Cortex of kidney (tissue), 1 donor: ENCODE data around the gene CACNA1B.
"Not testable (repeated sequence)": the region's sequence is repeated elsewhere in the genome, so short reads cannot be mapped to it uniquely, and the experiment has no call there.

ENCODE experiments used
- DNase-seq: peaks from one replicate; lab custom pipeline; 2025; lab: John Stamatoyannopoulos, UW

Gene CACNA1B

DNA sequence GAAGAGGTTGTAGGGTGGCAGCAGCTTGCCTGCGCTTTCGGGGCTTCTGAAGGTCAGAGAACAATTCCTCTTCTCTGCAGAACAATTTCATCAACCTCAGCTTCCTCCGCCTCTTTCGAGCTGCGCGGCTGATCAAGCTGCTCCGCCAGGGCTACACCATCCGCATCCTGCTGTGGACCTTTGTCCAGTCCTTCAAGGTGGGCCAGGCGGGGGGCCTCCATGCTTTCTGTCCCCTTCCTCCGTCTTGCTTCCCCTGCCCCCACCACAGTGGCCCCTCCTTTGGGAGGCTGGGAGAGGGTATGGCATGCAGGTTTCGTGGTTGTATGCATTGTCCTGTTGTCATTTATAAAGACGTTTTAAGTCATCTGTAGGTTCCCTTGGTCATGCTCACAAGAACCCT, 195.8 kb downstream of the CACNA1B start:
- DNase-seq, result no peak

DNA sequence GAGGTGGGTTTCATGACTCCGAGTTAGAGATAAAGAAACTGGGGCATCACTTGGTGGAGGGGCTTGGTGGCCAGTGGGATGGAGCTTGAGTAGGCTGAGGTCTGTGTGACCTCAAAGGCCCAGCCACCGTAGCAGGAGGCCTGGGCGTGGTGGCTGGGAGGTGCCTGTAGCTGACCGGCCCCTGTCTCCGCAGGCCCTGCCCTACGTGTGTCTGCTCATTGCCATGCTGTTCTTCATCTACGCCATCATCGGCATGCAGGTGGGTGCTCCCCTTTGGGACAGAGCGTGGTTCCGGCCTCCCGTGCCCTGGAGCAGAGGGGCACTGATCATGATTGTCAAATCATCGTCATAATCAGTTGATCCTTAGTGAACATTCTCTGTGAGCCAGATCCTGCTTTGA, 196.2 kb downstream of the CACNA1B start:
- no peak for DNase-seq

DNA sequence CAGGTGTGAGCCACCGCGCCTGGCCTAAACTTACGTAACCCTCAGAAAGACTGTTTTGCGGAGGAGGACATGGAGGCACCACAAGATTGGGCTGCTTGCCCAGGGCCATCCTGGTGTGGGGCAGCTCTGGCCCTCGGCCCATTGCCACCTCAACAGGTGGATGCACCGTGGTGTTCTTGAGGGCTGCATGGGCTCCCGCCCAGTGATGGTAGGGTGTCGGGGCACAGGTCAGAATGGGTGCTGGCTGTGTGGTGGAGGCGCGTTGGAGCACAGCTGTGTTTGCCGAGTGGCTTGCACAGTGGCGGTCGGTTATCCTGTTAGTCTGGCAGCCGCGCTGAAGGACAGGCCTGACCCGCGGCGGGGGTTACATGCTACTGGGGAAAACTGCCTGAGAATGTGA, 196.9 kb downstream of the CACNA1B start:
- DNase-seq, result no peak

DNA sequence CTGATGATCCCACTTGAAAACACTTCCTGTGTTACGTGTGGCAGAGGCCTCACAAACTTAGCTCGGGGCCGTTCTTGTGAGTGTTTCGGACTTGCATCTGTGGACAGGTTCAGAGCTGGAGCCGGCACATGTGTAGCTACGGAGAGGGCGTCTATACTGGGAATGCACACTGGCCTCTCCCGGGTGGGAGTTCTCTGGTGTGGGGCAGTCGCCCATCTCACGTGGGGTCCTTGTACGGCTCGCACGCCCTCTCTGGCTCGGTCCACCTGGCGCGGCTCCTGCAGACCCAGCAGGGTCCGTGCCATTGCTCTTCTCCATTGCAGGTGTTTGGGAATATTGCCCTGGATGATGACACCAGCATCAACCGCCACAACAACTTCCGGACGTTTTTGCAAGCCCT, 197.9 kb downstream of the CACNA1B start:
- no peak for DNase-seq

DNA sequence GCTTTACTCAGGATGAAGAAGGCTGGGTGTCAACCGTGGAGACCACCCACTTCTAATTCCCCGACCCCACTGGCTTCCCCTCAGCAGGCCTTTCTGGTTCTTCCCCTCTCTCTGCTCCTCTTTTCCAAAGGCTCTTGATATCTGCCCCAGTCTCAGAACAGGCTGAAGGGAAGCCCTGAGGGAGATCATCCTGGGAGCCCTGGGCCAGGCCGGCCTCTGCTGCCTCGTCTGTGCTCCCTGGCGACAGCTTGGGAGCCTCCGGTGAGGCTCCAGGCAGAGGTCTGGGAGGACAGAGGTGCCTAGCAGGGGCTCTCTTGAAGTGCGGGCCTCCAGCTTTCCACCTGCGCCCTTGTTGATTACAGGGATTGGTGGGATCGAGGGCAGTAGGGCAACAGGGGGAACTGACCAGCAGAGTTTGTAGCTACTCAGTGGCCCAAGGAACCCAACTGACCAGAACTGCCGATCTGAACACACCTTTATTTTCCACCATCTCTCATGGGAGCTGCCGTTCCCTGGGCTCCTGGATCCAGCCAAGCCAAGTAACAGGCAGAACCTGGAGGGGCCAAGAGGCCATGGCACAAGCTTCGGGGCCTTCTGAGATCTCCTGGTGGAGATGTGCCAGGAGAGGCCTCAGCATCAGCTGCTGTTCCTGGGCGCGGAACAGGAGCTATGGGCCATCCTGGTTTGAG, 198.5 kb downstream of the CACNA1B start:
- DNase-seq, result no peak

DNA sequence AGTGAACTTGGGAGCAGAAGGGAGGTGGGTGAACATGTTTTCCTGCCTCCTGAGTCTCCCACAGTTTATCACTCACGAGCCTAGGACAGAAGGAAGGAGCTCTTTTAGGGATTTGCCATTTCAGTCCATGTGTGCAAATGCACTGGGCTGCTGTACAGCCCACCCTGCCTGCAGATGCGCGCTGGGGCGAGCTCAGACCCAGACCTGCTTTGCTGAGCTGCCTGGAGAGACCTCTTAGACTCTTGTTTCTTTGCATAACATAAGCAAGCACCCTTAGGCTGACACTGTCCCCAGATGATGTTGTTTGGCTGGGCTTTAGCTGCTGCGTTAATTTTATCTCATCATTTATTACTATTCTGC, 199.0 kb downstream of the CACNA1B start:
- DNase-seq, result no peak

DNA sequence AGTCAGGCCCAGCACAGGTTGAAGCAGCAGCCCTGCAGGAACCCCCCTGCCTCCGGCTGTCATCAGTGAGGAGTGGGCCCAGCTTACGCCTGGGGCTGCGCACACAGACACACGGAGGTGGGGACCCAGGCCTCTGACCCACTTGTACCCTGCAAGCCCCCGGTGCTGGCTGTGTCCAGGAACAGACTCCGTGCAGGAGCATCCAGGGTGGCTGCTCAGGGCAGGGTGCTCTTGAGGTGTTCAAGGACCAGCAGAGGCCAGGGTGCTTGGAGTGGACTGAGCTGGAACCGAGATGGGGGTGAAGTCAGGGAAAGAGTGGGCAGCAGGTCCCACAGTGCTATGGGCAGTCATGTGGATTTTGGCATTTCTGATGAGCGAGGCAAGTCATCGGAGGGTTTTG, 199.5 kb downstream of the CACNA1B start:
- DNase-seq, result no peak

DNA sequence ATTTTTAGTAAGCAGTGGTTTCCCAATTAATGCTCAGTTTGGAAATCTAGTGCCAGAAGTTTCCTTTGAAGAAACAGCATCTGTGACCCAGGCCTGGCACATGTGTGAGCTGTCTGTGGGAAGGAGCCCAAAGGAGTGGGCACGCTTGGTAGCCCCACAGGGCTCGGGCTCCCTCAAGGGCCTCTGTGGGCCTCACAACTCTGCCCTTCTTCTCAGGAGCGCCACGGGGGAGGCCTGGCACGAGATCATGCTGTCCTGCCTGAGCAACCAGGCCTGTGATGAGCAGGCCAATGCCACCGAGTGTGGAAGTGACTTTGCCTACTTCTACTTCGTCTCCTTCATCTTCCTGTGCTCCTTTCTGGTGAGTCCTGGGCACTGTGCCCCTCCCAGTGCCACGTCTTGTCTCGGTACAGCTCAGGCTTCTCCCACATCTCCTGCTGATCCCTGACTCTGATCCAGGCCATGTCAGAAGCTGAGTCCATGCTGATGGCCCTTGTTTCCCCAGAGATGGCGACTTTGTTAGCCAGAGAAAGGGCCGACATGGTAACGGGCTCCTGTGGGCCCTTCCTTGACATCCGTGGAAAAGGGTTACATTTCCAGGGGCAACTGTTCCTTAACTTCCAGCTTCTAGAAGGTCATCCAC, 200.4 kb downstream of the CACNA1B start:
- no peak for DNase-seq

DNA sequence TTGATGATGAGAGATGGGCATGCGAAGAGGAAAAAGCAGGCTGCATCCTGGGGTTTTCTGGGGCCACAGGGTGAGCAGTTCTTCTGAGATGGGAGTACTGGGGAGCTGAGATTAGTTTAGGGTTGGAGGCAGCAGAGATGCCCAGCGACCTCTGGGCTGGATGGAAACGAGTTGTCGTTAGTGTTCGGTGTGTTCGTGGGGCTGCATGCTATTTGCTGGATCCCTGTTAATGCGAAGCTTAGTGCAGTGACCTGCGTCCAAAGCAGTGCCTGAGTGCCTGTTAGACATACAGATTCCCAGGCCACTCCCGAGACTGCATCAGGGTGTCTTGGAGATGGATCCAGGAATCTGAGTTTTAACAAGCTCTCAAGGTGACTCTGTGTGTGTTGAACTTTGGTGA, 201.3 kb downstream of the CACNA1B start:
- DNase-seq, result no peak

DNA sequence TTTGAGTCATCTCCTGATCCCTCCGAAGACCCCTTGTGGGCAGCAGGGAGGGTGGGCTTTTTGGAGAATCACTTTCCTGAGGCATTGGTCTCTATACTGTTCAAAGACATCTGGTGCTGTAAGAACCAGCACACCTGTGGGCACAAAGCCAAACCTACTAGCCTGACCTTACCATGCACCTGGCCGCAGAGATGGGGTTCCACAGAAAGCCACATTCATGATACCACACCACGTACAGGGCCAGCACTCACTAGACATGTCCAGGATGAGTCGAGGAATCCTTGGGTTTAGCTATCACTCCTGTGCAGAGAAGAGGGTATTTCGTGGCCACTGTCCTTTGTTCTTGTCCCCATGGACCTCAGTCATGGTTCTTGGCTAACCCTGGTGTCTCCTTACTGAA, 203.4 kb downstream of the CACNA1B start:
- DNase-seq, result no peak

DNA sequence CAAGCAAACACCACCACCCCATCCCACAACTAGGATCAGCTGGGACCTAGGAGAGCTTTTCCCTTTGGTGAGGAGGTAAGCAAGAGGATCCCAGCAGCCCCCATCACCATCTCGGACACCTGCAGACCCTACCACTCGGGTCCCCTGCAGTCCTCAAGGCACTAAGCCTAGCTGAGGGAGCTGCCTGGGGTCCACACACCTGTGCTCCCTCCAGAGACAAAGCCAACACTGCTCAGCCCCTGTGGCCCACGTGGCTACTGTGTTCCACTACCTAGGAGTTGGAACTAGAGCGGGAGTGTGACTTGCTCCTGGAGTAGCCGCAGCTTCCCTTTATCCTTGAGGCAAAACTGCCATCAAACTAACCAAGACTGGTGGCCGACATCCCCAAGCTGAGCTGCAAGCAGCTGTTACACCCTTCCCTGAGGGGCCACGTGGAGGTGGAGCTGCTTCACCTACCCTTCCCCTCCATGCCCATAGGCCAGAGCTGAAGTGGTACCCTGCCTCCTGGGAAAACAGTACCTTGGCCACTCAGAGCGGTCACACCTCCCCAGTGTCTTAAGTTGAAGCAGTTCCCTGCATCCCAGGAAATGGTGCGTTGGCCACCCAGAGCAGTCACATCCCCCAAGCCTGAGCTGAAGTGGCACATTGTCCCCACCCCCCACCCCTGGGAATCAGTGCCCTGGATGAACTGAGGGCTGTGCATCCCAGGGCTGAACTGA, 205.5 kb downstream of the CACNA1B start:
- no peak for DNase-seq

DNA sequence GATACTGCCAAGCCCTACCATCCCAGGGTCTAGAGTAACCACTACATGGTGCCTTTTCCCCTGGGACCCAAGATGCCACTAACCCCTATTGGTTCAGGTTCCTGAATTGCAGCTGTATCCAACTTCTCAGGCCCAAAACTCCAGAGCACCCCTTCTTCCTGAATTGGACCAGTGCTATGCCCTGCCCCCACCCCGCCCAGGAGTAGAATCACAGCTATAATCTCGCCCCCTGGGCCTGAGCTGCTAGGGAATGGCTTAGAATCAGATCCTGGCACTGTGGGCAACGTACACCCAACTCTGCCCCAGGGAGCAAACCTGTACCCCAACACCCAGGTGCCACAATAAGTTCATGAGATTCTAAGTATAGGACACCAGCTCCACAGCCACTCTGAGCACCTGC, 206.3 kb downstream of the CACNA1B start:
- no peak for DNase-seq

DNA sequence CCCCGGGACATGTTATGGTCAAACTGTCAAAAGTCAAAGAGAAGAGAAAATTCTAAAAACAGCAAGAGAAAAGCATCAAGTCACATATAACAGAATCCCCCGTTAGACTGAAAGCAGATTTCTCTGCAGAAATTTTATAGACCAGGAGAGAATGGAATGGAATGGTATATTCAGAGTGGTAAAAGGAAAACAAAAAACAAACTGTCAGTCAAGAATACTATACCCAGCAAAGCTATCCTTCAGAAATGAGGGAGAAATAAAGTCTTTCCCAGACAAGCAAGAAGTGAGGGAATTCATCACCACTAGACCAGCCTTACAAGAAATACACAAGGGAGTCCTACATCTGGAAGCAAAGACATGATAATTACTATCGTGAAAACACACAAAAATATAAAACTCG, 208.0 kb downstream of the CACNA1B start:
- DNase-seq, result no peak

DNA sequence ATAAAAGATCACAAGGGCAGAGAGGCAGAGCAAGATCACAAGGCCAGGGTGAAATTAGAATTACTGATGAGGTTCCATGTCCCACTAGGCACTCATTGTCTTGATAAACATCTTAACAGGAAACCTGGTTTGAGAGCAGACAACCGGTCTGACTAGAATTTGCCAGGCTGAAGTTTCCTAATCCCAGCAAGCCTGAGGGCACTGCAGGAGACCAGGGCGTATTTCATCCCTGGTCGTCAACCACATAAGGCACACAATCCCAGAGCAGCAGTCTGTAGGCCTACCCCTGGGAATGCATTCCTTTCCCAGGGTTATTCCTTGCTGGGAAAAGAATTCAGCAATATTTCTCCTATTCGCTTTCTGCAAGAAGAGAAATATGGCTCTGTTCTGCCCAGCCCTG, 214.5 kb downstream of the CACNA1B start:
- DNase-seq, result not testable (repeated sequence)

DNA sequence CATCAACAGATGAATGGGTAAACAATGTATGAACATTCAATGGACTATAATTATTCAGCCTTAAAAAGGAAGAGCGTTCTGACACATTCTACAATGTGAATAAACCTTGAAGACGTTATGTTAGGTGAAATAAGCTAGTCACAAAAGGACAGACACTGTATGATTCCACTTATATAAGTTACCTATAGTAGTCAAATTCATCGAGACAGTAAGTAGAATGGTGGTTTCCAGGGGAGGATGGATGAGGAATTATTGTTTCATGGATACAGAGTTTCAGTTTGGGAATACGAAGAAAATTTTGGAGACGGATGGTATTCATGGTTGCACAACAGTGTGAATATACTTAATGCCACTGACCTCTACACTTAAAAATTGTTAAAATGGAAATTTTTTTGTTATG, 216.4 kb downstream of the CACNA1B start:
- DNase-seq, result no peak

DNA sequence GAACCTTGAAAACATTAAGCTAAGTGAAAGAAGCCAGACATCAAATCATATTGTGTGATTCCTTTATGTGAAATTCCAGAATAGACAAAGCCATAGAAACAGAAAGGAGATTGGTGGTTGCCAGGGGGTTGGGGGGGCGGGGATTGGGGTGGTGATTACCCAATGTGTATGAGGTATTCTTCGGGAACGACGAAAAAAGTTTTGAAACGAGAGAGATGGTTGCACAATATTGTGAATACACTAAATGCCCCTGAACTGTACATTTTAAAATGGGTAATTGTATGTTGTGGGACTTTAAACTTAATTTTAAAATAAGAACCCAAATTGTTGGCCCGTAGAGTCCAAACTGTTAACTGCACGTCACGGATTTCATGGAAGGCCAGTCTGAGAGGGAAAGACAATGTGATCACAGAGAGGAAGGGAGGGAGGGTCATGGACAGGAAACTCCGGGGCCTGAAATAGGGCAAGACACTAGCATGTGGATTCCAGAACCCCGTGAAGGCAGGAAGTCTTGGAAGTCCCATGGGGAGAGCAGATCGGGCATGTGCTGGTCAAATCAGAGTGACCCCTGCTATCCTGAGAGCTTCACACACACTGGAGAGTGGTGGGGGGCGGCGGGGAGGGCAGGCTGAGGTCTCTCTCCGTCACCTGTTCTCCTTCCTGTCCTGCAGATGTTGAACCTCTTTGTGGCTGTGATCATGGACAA, 218.4 kb downstream of the CACNA1B start:
- DNase-seq, result no peak

DNA sequence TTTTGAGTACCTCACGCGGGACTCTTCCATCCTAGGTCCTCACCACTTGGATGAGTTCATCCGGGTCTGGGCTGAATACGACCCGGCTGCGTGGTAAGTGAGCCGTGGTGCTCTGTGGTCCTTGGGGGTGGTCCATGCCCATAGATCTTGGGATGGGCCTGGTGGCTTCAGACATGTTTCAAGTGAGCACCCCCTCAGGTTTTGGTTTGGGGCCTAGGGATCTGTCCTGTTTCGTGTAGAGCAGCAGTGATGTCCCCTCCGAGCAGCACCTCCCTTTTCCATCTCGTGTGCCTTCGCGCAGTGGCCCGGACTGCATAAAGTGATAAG, 218.9 kb downstream of the CACNA1B start:
- DNase-seq, result no peak

DNA sequence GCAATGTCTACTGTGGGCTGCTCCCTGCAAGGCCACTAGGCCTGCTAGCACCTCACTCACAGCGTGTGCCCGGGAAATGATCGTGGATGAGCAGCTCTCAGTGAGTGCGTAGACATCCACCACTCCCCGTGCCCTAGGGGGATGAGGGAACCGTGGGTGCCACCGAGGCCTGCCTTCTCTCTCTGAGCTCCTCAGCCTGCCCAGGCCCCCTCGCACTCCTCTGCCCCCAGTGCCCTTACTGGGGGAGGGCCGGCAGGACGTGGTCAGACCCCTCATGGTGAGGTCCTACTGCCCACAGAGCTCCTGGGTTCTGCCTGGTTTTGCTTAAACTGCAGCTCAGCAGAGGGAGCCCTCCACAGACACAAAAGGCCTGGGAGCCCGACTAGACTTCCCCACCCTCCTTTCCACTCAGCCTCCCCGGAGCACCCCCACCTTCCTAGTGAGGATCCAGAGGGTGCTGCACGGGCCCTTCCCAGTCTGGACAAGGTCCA, 220.0 kb downstream of the CACNA1B start:
- DNase-seq, result no peak

DNA sequence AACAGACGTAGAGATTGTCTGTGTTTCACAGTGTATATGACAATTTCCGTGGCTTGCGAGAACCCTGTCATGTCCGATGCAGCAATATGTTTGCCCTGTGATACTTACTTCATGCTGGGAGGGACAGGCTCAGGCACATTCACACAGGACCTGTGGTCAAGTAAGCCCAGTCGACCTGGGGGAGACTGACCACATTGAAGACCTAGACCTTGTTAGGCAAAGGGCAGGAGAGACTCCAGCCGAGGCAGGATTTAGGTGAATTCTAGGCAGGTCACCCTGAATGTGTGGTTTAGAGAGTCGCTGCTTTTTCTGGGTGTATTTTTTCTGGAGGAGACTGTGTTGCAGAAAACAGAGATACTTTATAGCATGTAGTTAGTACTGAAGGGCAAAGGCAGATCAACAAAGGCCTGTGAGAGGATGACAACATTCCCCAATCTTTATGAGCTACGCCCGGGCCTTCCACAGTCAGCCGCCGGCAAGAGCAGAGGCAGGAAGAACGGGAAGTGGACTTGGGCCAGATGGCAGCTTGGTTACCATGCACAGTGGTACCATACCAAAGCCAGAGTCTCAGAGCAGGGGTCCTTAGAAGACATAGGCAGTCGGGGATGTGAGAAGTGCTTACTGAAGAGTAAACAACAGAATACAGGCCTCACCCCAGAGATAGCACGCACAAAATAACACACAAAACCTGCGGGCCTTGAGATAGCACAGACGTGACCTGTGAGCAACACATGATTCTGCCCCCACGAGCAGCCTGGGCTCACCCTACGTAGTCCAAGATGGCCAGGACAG, 220.7 kb downstream of the CACNA1B start:
- no peak for DNase-seq

DNA sequence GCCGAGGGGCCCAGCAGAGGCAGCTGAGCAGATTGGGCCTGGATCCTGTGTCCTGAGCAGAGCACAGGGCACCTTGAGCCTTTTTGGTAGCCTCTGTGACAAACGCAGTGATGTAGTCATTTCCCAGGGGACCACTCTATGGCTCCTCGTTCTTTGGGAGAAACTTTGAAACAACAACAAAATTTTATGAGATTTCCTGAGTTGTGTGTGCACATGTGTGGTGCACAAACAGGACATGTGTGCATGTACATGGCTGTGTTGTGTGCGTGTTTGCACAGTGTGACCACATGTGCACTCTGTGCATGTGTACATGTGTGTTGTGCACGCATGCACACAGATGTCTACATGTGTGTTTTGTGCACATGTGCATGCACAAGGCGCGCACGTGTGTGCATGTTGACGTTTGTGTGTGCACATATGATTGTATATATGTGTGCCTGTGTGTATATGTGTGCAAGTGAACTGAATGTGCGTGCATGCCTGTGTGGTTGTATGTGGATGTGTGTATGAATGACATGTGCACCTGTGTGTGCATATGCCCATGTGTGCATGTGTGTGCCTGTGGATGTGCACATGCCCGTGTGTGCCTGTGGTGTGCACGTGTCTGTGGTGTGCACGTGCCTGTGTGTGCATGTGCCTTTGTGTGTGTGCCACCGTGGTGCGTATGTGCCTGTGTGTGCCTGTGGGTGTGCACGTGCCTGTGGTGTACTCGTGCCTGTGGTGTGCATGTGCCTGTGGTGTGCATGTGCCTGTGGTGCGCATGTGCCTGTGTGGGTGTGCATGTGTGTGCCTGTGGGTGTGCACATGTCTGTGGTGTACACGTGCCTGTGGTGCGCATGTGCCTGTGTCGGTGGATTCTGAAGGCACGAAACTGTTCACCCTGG, 221.6 kb downstream of the CACNA1B start:
- DNase-seq, result no peak
